ENCODE results near the gene HMCN2.
A peak's percentile ranks its signal among the peaks of the same experiment; 100 is the strongest.
"Not testable (repeated sequence)": the region's sequence is repeated elsewhere in the genome, so short reads cannot be mapped to it uniquely, and the experiment has no call there.

The HMCN2 gene

GRCh38 chr9:130431536-130432303 is 166.2 kb downstream of the HMCN2 start:
- TF ChIP-seq CTCF (IDR thresholded peaks at IDR 0.05; ENCODE audit: insufficient read depth, low read depth, low read length, missing control alignments) = no peak

GRCh38 chr9:130432362-130432761 is 166.8 kb downstream of the HMCN2 start:
- H3K4me3 ChIP-seq (ENCODE audit: low read length) = no peak overlapping the region
- no peak for DNase-seq (ENCODE audit: low read depth)
- peak; percentile 46 for TF ChIP-seq CTCF (IDR thresholded peaks at IDR 0.05; ENCODE audit: insufficient read depth, low read depth, low read length, missing control alignments)

More at GRCh38 chr9:130431536-130432303, 166.2 kb downstream of the HMCN2 start:
- no peak overlapping the region for H3K4me3 ChIP-seq (ENCODE audit: low read length)
- DNase-seq (ENCODE audit: low read depth) = no peak

- H3K4me3 ChIP-seq (ENCODE audit: low read length) = no peak overlapping the region
- TF ChIP-seq CTCF (IDR thresholded peaks at IDR 0.05; ENCODE audit: insufficient read depth, low read depth, low read length, missing control alignments) = no peak
Measured at GRCh38 chr9:130432796-130433167, 167.2 kb downstream of the HMCN2 start.

GRCh38 chr9:130433168-130433946 is 167.8 kb downstream of the HMCN2 start:
- DNase-seq (ENCODE audit: low read depth) = peak; percentile 44
- peak; percentile 20 for TF ChIP-seq CTCF (IDR thresholded peaks at IDR 0.05; ENCODE audit: insufficient read depth, low read depth, low read length, missing control alignments)
- no peak overlapping the region for H3K4me3 ChIP-seq (ENCODE audit: low read length)

More at GRCh38 chr9:130432796-130433167, 167.2 kb downstream of the HMCN2 start:
- DNase-seq (ENCODE audit: low read depth) = no peak

GRCh38 chr9:130433947-130434262 is 168.3 kb downstream of the HMCN2 start:
- no peak overlapping the region for H3K4me3 ChIP-seq (ENCODE audit: low read length)
- DNase-seq (ENCODE audit: low read depth) = no peak
- TF ChIP-seq CTCF (IDR thresholded peaks at IDR 0.05; ENCODE audit: insufficient read depth, low read depth, low read length, missing control alignments) = no peak

GRCh38 chr9:130434656-130435055 is 169.1 kb downstream of the HMCN2 start:
- not testable (repeated sequence) for H3K4me3 ChIP-seq (ENCODE audit: low read length); DNase-seq (ENCODE audit: low read depth)

GRCh38 chr9:130437011-130437789 is 171.6 kb downstream of the HMCN2 start:
- DNase-seq (ENCODE audit: low read depth) = no peak
- no peak for TF ChIP-seq CTCF (IDR thresholded peaks at IDR 0.05; ENCODE audit: insufficient read depth, low read depth, low read length, missing control alignments)

More at GRCh38 chr9:130437011-130437789, 171.6 kb downstream of the HMCN2 start:
- H3K4me3 ChIP-seq (ENCODE audit: low read length) = no peak overlapping the region

All from epithelial cell of esophagus (primary cell).